Measurements from ENCODE around the gene SNX11. TPM values are rescaled to one million over a fixed set of nuclear protein-coding genes. Genes with fewer than 3 reads are reported as not detected.

Gene SNX11
- total RNA-seq, 4 donors from 2014 or later: 0.77 to 20.6 (median 14.8) TPM

GRCh38 chr17:48161127-48161905 lies 53.8 kb downstream of the SNX11 start:
- Histone ChIP-seq H3K27ac (no peak overlapping the region), H3K9me3 (no peaks in the 10 kb centered on the region), H3K4me3 (no peak overlapping the region), H3K36me3 (no peaks in the 10 kb centered on the region), H3K27me3 (no peaks in the 10 kb centered on the region), H3K4me1 (no peaks in the 10 kb centered on the region)
- DNase-seq: no peak
- intact Hi-C loops (cut with DNase I; ENCODE audit: low total_unique reads): no loop called here
- TF ChIP-seq CTCF (IDR thresholded peaks at IDR 0.05): no peak
- TF ChIP-seq POLR2A (IDR thresholded peaks at IDR 0.05): no peak

DNA sequence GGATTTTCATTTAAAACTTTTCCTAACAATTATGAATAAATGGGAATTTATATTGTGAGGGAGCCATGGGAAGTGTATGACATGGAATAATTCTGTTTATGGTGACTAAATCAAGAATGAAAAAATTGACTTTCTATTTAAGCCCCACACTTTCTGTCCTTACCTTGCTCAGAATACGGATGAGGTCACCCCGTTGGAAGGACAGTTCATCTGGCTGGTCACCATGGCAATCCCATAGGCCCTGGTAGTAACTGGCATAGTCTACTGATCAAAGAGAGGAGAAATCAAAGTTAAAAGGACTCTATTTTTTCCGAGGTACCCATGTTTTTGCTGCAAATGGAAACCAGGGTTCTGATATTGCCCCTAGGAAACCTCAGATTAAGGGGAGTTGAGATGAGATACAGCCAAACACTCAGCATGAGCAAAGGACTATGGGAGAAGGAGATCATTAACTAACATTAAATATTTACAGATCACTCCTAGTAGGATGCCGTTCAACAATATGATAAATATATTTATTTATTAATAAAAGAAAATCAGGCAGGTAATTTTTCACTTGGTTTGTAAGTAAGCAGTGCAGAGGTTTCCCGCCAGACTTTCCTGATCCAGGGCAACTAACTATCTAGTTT lies 54.9 kb downstream of the SNX11 start:
- H3K4me1 ChIP-seq: no peaks in the 10 kb centered on the region
- H3K4me3 ChIP-seq: no peak overlapping the region
- intact Hi-C loops (cut with DNase I; ENCODE audit: low total_unique reads): no loop called here
- H3K27me3 ChIP-seq: no peaks in the 10 kb centered on the region
- H3K9me3 ChIP-seq: no peaks in the 10 kb centered on the region
- H3K27ac ChIP-seq: no peak overlapping the region
- no peak for TF ChIP-seq POLR2A (IDR thresholded peaks at IDR 0.05)
- TF ChIP-seq CTCF (IDR thresholded peaks at IDR 0.05): no peak
- no peaks in the 10 kb centered on the region for H3K36me3 ChIP-seq
- DNase-seq: no peak

GRCh38 chr17:48162946-48163506 lies 55.5 kb downstream of the SNX11 start:
- no peaks in the 10 kb centered on the region for H3K4me1 ChIP-seq
- H3K9me3 ChIP-seq: no peaks in the 10 kb centered on the region
- DNase-seq: no peak
- no peak overlapping the region for H3K4me3 ChIP-seq
- no peak for TF ChIP-seq CTCF (IDR thresholded peaks at IDR 0.05)
- no peaks in the 10 kb centered on the region for H3K27me3 ChIP-seq
- intact Hi-C loops (cut with DNase I; ENCODE audit: low total_unique reads): no loop called here
- no peak overlapping the region for H3K27ac ChIP-seq
- H3K36me3 ChIP-seq: no peaks in the 10 kb centered on the region

- TF ChIP-seq POLR2A (IDR thresholded peaks at IDR 0.05): no peak
- TF ChIP-seq CTCF (IDR thresholded peaks at IDR 0.05): no peak
- Histone ChIP-seq H3K9me3 (no peaks in the 10 kb centered on the region), H3K36me3 (no peaks in the 10 kb centered on the region), H3K4me1 (no peaks in the 10 kb centered on the region), H3K4me3 (no peak overlapping the region), H3K27me3 (no peaks in the 10 kb centered on the region), H3K27ac (no peak overlapping the region)
- no peak for DNase-seq
- intact Hi-C loops (cut with DNase I; ENCODE audit: low total_unique reads): no loop called here
Measured at GRCh38 chr17:48163809-48164208, 56.2 kb downstream of the SNX11 start.

- no peak overlapping the region for H3K4me3 ChIP-seq
- H3K9me3 ChIP-seq: no peaks in the 10 kb centered on the region
- H3K4me1 ChIP-seq: no peaks in the 10 kb centered on the region
- H3K27me3 ChIP-seq: no peaks in the 10 kb centered on the region
- no peaks in the 10 kb centered on the region for H3K36me3 ChIP-seq
- TF ChIP-seq CTCF (IDR thresholded peaks at IDR 0.05) (no peak), POLR2A (IDR thresholded peaks at IDR 0.05) (no peak)
- intact Hi-C loops (cut with DNase I; ENCODE audit: low total_unique reads): no loop called here
- no peak overlapping the region for H3K27ac ChIP-seq
- no peak for DNase-seq
Measured at GRCh38 chr17:48169926-48170325, 62.4 kb downstream of the SNX11 start.
